Activated CD8-positive, alpha-beta memory T cell treated with anti-CD3 and anti-CD28 coated beads, Interleukin-2, amount 50 U/mL, for 24 hours (primary cell): ENCODE data around the gene ARPC4.

ENCODE experiments used
- DNase-seq: peaks from one replicate; pipeline ENCODE4 v3.0.0-alpha.2; 2020; ENCODE audit errors: extremely low read depth

ARPC4 gene

DNA sequence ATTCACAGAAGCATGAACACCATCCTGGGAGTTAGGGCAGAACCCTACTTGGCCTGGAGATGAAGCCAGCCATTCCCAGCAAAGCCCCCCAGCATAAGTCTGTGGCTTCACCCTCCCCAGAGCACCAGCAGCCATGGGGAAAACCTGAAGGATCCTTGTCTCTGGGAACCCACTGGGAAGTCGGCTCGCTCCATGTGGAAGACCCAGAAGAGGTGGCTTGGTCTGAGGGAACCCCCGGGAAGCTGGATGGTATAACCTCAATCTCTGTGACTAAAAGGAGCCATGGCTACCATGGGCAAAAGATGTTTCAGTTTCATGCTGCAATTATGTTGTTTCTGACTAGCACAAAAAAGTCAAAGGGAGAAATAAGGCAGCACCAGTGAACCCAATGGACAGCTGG is 62.7 kb downstream of the ARPC4 start:
- DNase-seq, result no peak
